Stimulated activated CD8-positive, alpha-beta memory T cell treated with anti-CD3 and anti-CD28 coated beads, Interleukin-7, amount 100 ng/mL, for 4 hours (primary cell): ENCODE data around the gene CHD5.
A peak's percentile ranks its signal among the peaks of the same experiment; 100 is the strongest.

ENCODE experiments used
- DNase-seq, 2 donors: peaks; one replicate each; pipeline ENCODE4 v3.0.0-alpha.2; 2020; ENCODE audit warnings: low read depth in 2 of 2

CHD5 gene

DNA sequence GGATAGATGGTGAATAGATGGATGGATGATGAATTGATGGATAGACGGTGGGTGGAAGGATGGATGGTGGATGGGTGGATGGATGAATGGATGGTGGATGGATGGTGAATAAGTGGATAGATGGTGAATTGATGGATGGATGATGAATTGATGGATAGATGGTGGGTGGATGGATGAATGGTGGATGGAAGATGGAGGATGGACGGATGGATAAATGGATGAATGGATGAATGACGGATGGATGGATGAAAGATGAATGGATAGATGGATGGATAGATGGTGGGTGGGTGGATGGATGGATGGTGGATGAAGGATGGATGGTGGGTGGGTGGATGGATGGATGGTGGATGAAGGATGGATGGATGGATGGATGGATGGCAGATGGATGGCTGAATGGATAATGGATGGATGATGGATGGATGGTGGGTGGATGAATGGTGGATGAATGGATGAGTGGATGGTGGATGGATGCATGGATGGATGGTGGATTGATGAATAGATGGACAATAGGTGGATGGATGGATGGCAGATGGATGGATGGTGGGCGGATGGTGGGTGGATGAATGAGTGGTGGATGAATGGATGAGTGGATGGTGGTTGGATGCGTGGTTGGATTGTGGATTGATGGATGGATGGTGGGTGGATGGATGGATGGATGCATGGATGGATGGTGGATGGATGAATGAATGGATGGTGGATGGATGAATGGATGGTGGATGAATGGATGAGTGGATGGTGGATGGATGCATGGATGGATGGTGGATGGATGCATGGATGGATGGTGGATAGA, 5.3 kb downstream of the CHD5 start:
- no peak for DNase-seq

DNA sequence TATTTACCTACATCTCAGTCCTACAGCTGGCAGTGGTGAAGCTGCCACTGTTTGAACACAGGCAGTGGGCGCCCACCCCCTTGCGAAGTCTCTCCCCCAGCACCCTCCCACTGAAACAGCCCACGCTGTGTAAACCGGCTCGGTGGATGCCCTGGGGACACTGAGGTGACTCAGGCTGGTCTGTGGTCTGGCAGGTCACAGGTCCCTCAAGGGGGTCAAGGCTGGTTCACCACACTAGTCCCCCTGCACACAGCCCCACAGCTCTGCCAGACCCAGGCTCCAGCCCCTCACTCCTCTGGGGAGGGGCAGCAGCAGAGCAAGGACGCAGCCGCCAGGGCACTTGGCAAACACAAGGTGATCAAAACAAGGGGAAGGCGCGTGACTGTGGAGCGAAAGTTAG, 7.6 kb downstream of the CHD5 start:
- no peak for DNase-seq

DNA sequence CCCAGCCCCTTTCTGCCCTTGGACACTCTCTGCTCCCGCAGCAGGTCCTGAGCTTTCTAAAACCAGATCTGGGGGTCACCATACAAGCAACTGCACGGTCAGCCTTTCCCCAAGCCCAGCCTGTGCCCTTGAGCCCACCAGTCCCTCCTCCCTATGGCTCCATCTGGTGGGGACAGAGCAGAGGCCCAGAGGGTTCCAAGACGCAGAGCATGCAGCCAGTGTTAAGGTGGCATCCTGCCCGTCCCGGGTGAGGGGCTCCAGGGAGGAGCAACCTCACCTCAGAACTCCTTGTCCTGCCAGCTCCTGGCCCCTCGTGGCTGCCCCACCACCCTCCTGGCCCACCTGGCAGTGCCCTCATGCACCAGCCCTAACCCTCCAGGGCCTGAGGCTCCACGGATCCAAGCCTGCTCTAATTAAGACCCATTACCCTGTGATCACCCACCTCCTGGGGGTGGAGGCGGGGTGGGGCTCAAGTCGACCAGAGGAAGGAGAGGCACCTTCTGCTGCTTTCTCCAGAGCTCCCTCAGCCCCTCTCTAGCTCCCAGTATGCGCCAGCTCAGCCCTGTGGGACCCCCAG, 8.5 kb downstream of the CHD5 start:
- DNase-seq, result no peak

DNA sequence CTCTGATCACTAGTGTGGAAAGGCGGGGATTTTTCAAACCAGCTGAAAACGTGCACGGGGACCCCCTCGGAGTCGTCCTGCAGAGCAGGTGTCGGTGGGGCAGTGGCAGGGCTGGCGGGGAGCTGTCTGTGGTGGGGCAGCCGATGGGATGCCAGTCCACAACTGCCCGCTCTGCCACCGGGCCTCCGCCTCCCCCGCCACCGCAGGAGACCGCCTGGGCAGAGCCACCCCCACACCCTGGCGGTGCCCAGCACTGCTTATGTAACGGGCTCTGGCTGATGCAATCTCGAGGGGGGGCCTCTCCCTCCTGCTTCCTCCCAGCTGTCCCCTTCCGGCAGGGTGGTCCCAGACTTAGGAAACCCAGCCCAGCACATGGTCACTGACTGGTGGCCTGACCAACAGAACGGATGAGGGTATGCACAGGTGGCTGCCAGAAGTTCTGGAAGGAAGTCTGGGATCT, 9.3 kb downstream of the CHD5 start:
- no peak for DNase-seq

DNA sequence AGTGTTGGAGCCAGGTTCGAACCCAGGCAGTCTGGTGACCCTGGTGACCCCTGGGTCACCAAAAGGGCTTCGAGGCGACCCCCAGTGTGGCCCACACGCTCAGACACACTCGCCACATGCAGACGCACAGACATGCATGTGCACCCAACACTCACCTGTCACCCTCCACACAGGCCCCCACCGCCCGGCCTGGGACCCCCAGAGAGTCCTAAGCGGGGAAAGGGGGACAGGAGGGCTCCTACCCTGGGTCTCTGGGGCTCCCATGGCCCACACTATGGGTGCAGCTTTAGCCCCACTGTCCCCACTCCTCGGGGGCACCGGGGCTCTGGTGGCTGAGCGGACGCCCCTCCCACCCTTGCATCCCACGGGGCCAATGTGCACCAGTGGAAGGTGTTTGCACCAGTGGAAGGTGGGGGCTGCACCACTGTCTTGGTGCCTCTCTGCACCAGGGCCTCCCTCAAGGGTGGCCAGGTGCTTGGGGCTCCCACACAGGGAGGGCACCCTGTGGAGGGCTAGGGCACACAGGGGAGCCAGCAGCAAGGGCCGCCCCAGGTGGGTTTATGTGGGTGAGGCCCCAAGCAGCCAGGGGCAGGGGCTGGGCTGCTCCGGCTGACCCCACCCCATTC, 9.9 kb downstream of the CHD5 start:
- DNase-seq, result no peak

DNA sequence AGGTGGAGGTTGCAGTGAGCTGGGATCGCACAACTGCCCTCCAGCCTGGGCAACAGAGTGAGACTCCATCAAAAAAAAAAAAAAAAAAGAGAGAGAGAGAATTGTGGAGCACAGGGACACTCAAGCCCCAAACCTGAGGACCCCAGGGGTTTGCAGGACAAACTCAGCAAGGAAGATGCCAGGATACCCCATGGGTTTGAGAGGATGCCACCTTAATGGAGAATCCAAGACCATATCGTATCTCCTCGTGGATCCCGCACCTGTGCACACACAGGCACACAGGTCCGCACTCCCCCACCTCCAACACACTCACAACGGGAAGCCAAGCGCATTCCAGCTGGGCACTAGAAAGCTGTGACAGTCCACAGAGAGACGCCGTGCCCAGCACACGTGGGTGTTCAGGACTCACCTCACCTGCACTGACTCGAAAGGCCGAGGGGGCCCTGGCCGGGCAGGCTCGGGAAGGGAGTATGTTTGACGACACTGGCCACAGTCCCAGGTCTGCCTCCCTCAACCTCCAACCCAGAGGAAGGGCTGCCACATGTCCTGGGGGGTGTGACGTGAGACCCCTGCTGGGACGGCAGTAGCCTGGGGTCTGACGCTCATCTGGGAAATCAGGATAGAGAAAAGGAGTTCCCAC, 11.1 kb downstream of the CHD5 start:
- no peak for DNase-seq

DNA sequence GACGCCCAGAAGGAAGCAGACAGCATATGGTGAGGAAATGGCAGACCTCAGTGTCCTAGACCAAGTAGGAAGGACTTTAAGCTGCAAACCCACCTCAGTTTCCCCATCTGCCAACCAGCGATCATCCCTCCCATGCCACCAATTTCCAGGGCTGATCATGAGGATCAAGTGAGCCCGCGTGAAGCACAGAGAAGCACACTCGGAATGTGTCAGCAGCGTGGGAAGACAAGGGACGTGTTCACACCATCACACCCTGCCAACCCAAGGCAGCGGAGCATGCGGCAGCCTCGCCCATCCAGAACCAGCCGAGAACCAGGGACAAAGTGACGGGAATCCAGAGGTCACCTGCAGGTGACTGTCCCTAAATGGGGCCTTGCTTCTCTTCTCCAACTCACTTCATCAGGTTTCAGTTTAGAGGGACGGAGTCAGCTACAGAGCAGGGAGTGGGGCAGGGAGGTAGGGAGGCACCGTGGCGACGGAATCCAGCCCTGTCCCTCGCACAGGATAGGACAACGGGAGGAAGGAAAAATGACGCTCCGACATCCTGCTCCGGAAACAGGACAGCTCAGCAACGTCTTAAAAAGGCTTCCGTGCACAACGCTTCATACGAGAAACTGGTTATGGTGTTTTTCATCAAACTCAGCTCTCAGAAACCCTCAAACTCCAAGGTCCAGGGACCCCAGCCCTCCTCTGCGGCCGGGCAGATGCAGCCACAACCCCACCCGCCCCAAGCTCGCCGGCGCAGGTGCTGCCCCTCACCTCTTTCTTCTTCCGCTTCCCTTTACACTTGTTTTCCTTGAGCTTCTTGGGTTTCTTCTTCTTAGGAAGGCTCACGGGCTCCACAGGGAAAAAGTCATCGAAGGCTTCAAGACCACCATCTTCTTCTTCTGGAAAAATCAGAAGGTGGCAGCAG, 12.5 kb downstream of the CHD5 start:
- DNase-seq, result no peak

DNA sequence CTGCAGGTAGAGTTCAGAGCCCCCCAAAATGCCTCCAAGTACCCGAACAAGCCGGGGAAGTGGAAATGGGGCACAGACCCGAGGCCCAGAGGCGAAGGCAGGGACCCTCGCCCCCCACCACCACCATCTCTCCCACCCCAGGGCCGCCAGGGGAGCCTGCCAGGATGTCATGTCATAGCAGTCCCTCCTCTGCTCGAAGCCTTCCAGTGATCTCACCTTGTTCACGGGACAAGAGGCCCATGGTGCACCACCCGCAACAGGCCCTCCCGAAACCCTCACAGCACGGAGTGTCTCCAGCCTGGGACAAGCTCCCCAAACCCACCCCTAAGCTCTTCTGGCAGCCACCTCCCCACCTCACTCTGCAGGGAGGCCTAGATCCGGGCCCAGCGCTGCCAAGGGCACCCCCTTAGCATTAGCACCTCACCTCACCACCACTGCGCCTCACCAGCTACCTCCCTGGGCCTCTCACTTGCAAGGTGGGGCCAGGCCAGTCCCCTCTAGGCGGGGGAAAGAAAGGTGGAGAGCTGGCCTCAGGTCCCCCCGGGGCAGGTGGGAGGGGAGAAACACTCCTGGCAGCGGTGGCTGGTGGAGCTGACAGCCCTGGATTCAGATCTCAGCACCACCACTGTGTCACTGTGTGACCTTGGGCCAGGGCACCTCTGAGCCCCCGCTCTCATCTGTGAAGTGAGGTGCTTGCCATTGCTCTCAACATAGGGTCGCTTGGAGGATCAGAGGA, 13.3 kb downstream of the CHD5 start:
- no peak for DNase-seq

DNA sequence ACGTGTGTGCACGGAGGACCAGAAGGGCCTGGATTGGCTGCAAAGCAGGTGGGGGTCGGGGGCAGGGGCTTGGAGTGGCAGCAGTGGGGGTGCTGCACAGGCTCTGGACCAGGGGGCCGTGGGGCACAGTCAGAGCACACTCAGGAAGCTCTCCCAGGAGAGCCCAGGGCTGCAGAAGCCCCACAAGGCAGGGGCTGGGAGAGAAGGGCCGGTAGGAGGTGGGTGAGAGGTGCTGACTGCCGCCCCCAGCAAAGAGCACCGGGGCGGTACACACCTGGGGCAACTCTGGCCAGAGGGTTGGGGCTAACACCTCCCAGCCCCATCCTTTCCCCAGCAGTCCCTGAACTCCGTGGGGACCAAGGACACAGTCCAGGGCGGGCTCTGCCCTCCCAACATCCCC, 13.9 kb downstream of the CHD5 start:
- no peak for DNase-seq

DNA sequence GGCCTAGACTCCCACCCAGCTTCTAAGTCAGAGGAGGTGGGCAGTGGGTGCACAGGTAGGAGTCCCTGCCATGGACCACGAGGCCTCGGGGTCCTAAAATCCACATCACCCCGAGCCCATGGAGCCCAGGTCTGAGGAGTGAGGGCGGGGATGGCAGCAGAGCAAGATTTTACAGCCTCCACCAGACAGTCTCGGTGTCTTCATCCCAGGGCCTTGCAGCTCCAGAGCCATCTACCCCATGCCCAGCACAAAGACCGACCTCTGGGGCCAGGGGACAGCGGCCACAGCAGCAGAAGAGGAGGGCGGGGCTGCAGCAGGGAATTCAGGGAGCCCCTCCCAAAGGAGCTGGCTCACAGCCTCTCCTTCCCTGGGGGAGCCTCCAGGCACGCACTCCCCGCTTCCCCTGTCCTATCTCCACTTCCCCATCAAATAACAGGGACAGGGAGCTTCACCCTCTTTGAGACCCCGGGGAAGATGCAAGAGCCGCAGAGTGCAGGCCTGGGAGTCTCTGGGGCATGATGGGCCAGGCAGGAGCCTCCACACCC, 14.6 kb downstream of the CHD5 start:
- no peak for DNase-seq

DNA sequence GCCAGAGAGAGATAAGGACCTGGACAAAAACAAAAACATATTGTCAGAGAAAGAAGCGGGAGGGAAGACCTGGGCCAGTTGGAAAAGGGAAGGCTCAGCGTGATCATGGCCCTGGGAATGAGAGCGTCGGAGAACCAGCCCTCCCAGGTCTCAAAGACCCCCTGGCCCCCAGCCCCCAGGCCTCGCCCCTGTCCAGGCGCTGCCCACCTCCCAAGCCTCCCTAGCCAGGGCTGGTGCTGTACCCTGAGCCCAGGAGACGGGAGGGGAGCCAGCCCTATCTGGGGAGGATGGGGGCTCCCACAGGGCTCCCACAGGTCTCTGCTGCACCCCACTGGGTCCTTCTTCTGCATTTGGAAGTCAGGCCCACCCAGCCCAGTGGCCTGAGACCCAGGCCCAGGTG, 15.1 kb downstream of the CHD5 start:
- DNase-seq, result no peak

DNA sequence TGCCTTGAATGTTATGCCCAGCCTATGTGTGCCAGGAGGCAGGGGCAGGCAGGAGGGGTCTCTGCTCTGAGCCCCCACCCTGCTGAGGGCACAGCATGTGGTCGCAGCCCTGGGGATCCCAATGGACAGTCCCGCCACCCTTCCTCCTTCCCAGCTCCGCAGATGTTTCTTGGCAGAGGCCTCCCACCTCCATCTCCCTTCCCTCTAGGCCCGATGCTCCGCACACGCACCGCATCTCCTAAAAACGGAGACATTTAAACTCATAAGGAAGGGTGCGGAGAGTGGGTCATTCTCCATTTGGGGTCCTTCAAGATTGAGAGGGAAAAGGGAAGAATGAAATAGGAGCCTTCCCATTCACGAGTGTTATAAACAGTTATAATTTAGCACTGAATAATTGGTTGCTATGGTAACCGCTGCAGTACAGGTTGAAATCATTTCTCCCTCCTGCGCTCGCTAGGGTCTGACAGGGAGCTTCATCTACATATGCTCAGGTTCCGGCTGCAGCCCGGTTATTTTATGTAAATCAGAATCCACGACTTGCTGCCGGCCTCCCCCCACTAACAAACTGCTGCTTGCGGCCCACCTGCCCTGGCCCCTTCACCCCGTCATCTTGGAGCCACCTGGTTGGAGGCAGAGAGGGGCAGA, 16.0 kb downstream of the CHD5 start:
- no peak for DNase-seq

DNA sequence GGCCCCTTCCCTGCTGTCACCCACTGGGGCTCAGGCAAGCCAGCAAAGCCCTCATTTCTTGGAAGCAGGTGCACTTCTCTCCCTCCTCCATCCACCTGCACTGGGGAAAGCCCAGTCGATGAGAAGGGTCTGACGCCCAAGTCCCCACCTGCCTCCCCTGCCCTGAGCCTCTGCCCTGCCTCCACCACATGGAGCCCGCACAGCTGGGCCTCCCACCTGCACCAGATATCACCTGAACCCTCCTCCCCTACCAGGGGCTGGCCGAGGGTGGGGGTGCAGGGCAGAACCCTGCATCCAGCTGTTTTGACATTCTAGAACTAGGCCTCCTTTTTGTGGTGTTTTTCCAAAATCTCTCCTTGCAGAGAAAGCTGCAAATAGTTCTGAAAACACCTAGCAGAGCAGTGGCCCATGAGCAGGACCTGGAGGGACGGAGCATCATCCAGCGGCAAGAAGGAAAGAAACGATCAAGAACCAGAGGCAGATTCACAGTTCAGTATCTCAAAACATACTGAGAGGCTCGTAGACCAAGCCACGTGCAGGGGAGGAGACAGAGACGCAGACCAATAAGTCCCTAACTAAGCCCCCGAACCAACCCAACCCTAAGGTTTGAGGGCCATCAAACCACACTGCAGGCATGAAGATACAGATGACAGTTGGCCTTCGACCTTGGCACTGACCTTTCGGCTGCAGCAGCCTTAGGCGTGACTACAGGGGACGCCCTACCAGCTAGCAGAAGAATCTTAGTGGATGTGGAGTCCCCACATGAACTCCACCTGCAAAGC, 16.7 kb downstream of the CHD5 start:
- DNase-seq, result no peak

DNA sequence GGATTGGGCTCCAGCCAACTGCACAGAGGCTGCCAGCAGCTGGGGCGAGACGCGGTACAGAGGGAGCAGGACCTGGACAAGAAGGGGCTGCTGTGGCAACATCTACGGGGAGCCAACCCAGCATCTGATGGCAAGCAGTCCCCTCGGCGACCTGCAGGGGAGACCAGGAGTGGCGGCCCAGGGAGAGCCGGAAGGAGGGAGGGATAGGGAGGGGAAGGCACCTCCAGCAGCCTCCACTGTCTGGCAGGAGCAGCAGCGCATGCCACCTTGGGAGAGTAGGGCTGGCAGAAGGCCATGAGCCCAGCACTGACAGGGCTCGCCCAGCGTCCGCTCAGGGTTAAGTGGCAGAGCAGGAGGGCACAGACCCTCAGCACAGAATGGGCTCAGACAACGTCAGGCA, 17.3 kb downstream of the CHD5 start:
- no peak for DNase-seq

DNA sequence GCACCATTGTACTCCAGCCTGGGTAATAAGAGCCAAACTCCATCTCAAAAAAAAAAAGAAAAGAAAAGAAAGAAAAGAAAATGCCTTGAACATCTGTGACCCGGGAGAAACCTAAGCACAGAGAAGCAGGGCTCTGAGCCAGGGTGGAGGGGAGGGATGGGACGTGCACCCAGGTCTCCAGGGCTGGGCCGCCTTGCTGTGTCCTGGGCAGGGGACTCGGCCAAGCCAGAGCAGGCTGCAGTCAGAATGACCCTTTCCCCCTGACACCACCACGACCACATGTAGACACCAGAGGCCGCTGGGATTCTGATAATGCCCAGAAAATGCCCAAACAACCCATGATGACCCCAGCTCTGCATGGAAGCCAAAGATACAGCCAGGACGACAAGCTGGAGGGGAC, 17.8 kb downstream of the CHD5 start:
- DNase-seq, result no peak

DNA sequence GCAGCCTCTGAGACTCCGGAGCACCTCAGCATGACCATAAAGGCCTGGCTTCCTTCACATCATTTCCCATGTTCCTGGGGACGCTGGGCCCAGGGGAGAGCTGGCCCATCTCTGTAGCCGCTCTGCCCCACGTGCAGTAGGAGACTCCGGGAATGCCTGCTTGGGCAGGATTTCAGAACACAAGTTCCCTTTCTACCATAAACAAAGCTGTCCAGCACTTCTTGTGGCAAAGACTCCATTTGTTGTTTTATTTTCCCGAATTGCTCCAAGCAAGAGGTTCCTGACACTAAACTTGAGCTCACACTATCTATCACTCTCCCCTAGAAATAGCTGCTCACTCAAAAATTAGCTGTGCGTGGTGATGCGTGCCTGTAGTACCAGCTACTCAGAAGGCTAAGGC, 21.9 kb downstream of the CHD5 start:
- no peak for DNase-seq

DNA sequence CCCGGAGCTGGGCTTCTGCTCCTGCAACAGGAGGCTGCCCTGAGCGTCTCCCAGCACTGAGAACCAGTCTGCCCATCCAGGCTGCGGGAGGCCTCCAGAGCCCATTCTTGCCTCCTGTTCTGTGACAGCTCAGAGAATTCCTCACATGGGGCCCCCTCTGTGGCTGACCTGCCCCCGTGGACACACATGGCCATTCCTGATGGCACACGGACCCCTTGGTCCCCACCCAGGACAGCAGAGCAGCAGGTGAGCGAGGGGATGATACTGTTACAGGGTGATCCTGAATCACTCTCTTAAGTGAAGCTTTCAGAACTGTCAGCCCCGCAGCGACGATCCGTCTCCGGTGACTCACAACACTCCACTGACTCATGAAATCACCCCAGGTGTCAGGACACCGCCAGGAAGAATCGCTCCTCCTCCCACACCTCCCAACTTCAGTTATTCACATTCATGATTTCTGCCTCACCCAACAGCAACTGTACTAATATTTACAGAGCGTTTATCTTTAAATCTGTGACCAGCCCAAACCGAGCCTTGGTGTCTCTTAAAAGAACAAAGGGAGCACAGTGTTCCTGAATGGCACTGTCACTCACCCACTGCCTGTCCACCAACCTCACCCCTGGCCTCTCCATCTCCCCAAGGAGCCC, 22.5 kb downstream of the CHD5 start:
- DNase-seq, result peak in 1 of 2 donors; percentile 3

DNA sequence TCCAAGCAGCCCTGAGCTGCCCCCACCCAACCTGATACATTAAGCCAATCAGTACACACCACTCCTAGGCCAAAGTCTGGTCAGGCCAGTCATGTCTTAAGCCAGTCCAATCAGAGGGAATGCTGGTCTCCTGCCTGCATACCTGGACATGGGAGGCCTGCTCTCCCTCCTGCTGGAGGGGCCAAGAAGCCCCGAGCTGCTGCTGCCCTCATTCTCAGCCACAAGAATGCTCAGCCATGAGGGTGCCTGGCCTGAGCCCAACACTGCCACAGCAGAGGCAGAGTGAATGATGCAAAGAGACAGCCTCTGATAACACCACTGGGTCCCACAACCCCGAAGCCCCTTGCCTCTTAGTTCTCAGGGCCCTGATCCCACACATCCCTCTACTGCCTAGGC, 23.0 kb downstream of the CHD5 start:
- DNase-seq, result no peak
